Measurements from ENCODE around the gene TBCC. TPM values are rescaled to one million over a fixed set of nuclear protein-coding genes. Genes with fewer than 3 reads are reported as not detected.
"Not testable (repeated sequence)": the region's sequence is repeated elsewhere in the genome, so short reads cannot be mapped to it uniquely, and the experiment has no call there.

Gene TBCC
- total RNA-seq, 2 experiments from 2014 or later, result 12.6 to 12.9 TPM

- CTCF ChIA-PET, result interaction anchor here (0.9 to 1.2 kb wide), 2 partner anchors 25 to 30 kb away, joined by 3 to 7 read pairs; no protein-coding TSS in a partner anchor
- H3K27ac Mint-ChIP-seq, result peak overlapping the region; percentile 99
- H3K27me3 Mint-ChIP-seq (ENCODE audit: low read depth), result no peaks in the 10 kb centered on the region
- H3K4me1 Mint-ChIP-seq (ENCODE audit: low read depth), result peaks cover 25% of the 10 kb centered on the region
- intact Hi-C loops (cut with micrococcal nuclease), result loop anchor here (10.0 kb wide), 1 partner anchor 960 kb away; the partner anchor contains the start of genes PRICKLE4 and TOMM6
- peaks cover 12% of the 10 kb centered on the region for H3K36me3 Mint-ChIP-seq (ENCODE audit: low read depth)
- peaks cover 8% of the 10 kb centered on the region for H3K9me3 Mint-ChIP-seq
- DNase-seq, result peak; percentile 29
- H3K4me3 Mint-ChIP-seq, result peak overlapping the region; percentile 100
Observed at GRCh38 chr6:42745083-42745639, 742 bp downstream of the TBCC start.

- intact Hi-C loops (cut with micrococcal nuclease), result loop anchor here (10.0 kb wide), 1 partner anchor 960 kb away; the partner anchor contains the start of genes PRICKLE4 and TOMM6
- peaks cover 12% of the 10 kb centered on the region for H3K36me3 Mint-ChIP-seq (ENCODE audit: low read depth)
- no peak overlapping the region for H3K27ac Mint-ChIP-seq
- CTCF ChIA-PET, result interaction anchor here (0.9 kb wide), 1 partner anchor 26 kb away, joined by 3 read pairs; no protein-coding TSS in a partner anchor
- H3K9me3 Mint-ChIP-seq, result peaks cover 8% of the 10 kb centered on the region
- no peak for DNase-seq
- H3K4me1 Mint-ChIP-seq (ENCODE audit: low read depth), result peaks cover 25% of the 10 kb centered on the region
- peak overlapping the region; percentile 100 for H3K4me3 Mint-ChIP-seq
- H3K27me3 Mint-ChIP-seq (ENCODE audit: low read depth), result no peaks in the 10 kb centered on the region
Observed at GRCh38 chr6:42744351-42744893, 1.5 kb downstream of the TBCC start.

- H3K9me3 Mint-ChIP-seq, result peaks cover 8% of the 10 kb centered on the region
- no peak overlapping the region for H3K27ac Mint-ChIP-seq
- peaks cover 11% of the 10 kb centered on the region for H3K4me1 Mint-ChIP-seq (ENCODE audit: low read depth)
- CTCF ChIA-PET, result interaction anchor here (0.6 to 1.0 kb wide), 6 partner anchors 15 to 210 kb away, joined by 3 to 6 read pairs (median 4); a partner anchor contains a TSS
- no peak overlapping the region for H3K4me3 Mint-ChIP-seq
- H3K36me3 Mint-ChIP-seq (ENCODE audit: low read depth), result peaks cover 12% of the 10 kb centered on the region
- DNase-seq, result no peak
- intact Hi-C loops (cut with micrococcal nuclease), result loop anchor here (10.0 kb wide), 1 partner anchor 958 kb away; the partner anchor contains the start of genes PRICKLE4 and TOMM6
- no peaks in the 10 kb centered on the region for H3K27me3 Mint-ChIP-seq (ENCODE audit: low read depth)
Observed at GRCh38 chr6:42742116-42742894, 3.6 kb downstream of the TBCC start.

- H3K27me3 Mint-ChIP-seq (ENCODE audit: low read depth), result no peaks in the 10 kb centered on the region
- CTCF ChIA-PET, result interaction anchor here (1.2 kb wide), 2 partner anchors 12 to 79 kb away, joined by 4 to 5 read pairs; no protein-coding TSS in a partner anchor
- peaks cover 10% of the 10 kb centered on the region for H3K4me1 Mint-ChIP-seq (ENCODE audit: low read depth)
- H3K27ac Mint-ChIP-seq, result no peak overlapping the region
- no peak overlapping the region for H3K4me3 Mint-ChIP-seq
- no peak for DNase-seq
- intact Hi-C loops (cut with micrococcal nuclease), result loop anchor here (10.0 kb wide), 1 partner anchor 956 kb away; the partner anchor contains the start of genes PRICKLE4 and TOMM6
- H3K9me3 Mint-ChIP-seq, result peaks cover 8% of the 10 kb centered on the region
- peaks cover 10% of the 10 kb centered on the region for H3K36me3 Mint-ChIP-seq (ENCODE audit: low read depth)
Observed at GRCh38 chr6:42740725-42741124, 5.2 kb downstream of the TBCC start.

GRCh38 chr6:42735976-42736375 is 9.9 kb downstream of the TBCC start:
- no peak for DNase-seq
- no peak overlapping the region for H3K4me3 Mint-ChIP-seq
- H3K27ac Mint-ChIP-seq, result no peak overlapping the region
- no peaks in the 10 kb centered on the region for H3K9me3 Mint-ChIP-seq
- intact Hi-C loops (cut with micrococcal nuclease), result no loop called here
- H3K4me1 Mint-ChIP-seq (ENCODE audit: low read depth), result no peaks in the 10 kb centered on the region
- no peaks in the 10 kb centered on the region for H3K36me3 Mint-ChIP-seq (ENCODE audit: low read depth)
- CTCF ChIA-PET, result interaction anchor here (0.6 kb wide), 1 partner anchor 71 kb away, joined by 6 read pairs; no protein-coding TSS in a partner anchor
- no peaks in the 10 kb centered on the region for H3K27me3 Mint-ChIP-seq (ENCODE audit: low read depth)

- H3K4me1 Mint-ChIP-seq (ENCODE audit: low read depth); DNase-seq; H3K9me3 Mint-ChIP-seq; H3K27ac Mint-ChIP-seq; H3K27me3 Mint-ChIP-seq (ENCODE audit: low read depth); H3K4me3 Mint-ChIP-seq; intact Hi-C loops (cut with micrococcal nuclease); H3K36me3 Mint-ChIP-seq (ENCODE audit: low read depth): not testable (repeated sequence)
- CTCF ChIA-PET, result interaction anchor here (0.7 kb wide), 1 partner anchor 72 kb away, joined by 3 read pairs; no protein-coding TSS in a partner anchor
Observed at GRCh38 chr6:42733867-42734481, 11.9 kb downstream of the TBCC start.

GRCh38 chr6:42729731-42730130 is 16.2 kb downstream of the TBCC start:
- Mint-ChIP-seq H3K9me3 (no peaks in the 10 kb centered on the region), H3K27ac (no peak overlapping the region), H3K36me3 (ENCODE audit: low read depth) (no peaks in the 10 kb centered on the region), H3K4me1 (ENCODE audit: low read depth) (peaks cover 15% of the 10 kb centered on the region), H3K4me3 (no peak overlapping the region), H3K27me3 (ENCODE audit: low read depth) (no peaks in the 10 kb centered on the region)
- DNase-seq, result no peak
- intact Hi-C loops (cut with micrococcal nuclease), result loop anchor here (5.0 kb wide), 1 partner anchor 53 kb away; the partner anchor contains the start of gene BICRAL
- CTCF ChIA-PET, result interaction anchor here (0.6 to 2.1 kb wide), 6 partner anchors 29 to 503 kb away, joined by 3 to 7 read pairs (median 5); no protein-coding TSS in a partner anchor

- no peak for DNase-seq
- intact Hi-C loops (cut with micrococcal nuclease), result loop anchor here (2.0 to 5.0 kb wide), 4 partner anchors 37 to 171 kb away; partner anchors contain the start of gene BICRAL
- Mint-ChIP-seq H3K4me3 (peak overlapping the region; percentile 59), H3K27ac (no peak overlapping the region), H3K36me3 (ENCODE audit: low read depth) (no peaks in the 10 kb centered on the region), H3K27me3 (ENCODE audit: low read depth) (no peaks in the 10 kb centered on the region), H3K9me3 (no peaks in the 10 kb centered on the region), H3K4me1 (ENCODE audit: low read depth) (peaks cover 15% of the 10 kb centered on the region)
- CTCF ChIA-PET, result interaction anchor here (0.5 to 3.5 kb wide), 9 partner anchors 13 to 180 kb away, joined by 3 to 41 read pairs (median 5); no protein-coding TSS in a partner anchor
Observed at GRCh38 chr6:42727627-42728026, 18.3 kb downstream of the TBCC start.

- intact Hi-C loops (cut with micrococcal nuclease), result loop anchor here (2.0 to 5.0 kb wide), 4 partner anchors 36 to 172 kb away; partner anchors contain the start of gene BICRAL
- H3K4me1 Mint-ChIP-seq (ENCODE audit: low read depth), result peaks cover 15% of the 10 kb centered on the region
- H3K4me3 Mint-ChIP-seq, result peak overlapping the region; percentile 76
- peak overlapping the region; percentile 91 for H3K27ac Mint-ChIP-seq
- H3K27me3 Mint-ChIP-seq (ENCODE audit: low read depth), result no peaks in the 10 kb centered on the region
- CTCF ChIA-PET, result interaction anchor here (0.5 to 3.5 kb wide), 16 partner anchors 13 to 180 kb away, joined by 3 to 41 read pairs (median 5); partner anchors contain the start of gene RPL7L1
- peak; percentile 11 for DNase-seq
- no peaks in the 10 kb centered on the region for H3K36me3 Mint-ChIP-seq (ENCODE audit: low read depth)
- H3K9me3 Mint-ChIP-seq, result no peaks in the 10 kb centered on the region
Observed at GRCh38 chr6:42727087-42727611, 18.8 kb downstream of the TBCC start.

GRCh38 chr6:42726485-42727086 is 19.3 kb downstream of the TBCC start:
- intact Hi-C loops (cut with micrococcal nuclease), result loop anchor here (1.0 to 5.0 kb wide), 8 partner anchors 20 to 509 kb away; partner anchors contain the start of genes BICRAL, MRPS10, RPL7L1 and TBCC
- Mint-ChIP-seq H3K9me3 (no peaks in the 10 kb centered on the region), H3K4me3 (peak overlapping the region; percentile 76), H3K4me1 (ENCODE audit: low read depth) (peaks cover 15% of the 10 kb centered on the region), H3K27ac (peak overlapping the region; percentile 91), H3K27me3 (ENCODE audit: low read depth) (no peaks in the 10 kb centered on the region), H3K36me3 (ENCODE audit: low read depth) (no peaks in the 10 kb centered on the region)
- peak; percentile 84 for DNase-seq
- CTCF ChIA-PET, result interaction anchor here (0.6 to 3.5 kb wide), 27 partner anchors 9 to 179 kb away, joined by 3 to 41 read pairs (median 4); partner anchors contain the start of gene RPL7L1

GRCh38 chr6:42726026-42726425 is 19.9 kb downstream of the TBCC start:
- CTCF ChIA-PET, result interaction anchor here (0.6 to 3.5 kb wide), 27 partner anchors 8 to 179 kb away, joined by 3 to 41 read pairs (median 4); partner anchors contain the start of gene RPL7L1
- intact Hi-C loops (cut with micrococcal nuclease), result loop anchor here (1.0 to 5.0 kb wide), 8 partner anchors 20 to 509 kb away; partner anchors contain the start of genes BICRAL, MRPS10, RPL7L1 and TBCC
- Mint-ChIP-seq H3K27me3 (ENCODE audit: low read depth) (no peaks in the 10 kb centered on the region), H3K4me1 (ENCODE audit: low read depth) (peaks cover 15% of the 10 kb centered on the region), H3K9me3 (no peaks in the 10 kb centered on the region), H3K27ac (peak overlapping the region; percentile 91), H3K36me3 (ENCODE audit: low read depth) (no peaks in the 10 kb centered on the region), H3K4me3 (peak overlapping the region; percentile 76)
- DNase-seq, result no peak
